ENCODE measurements around the gene OAS3. TPM values are rescaled to one million over a fixed set of nuclear protein-coding genes. Genes with fewer than 3 reads are reported as not detected.

OAS3 gene
- total and polyA plus RNA-seq, 2 donors (not counting 1 experiment from before 2014, with no cell fraction given), result 16.5 to 24.9 TPM

GRCh38 chr12:113002155-113002554, 63.9 kb downstream of the OAS3 start:
- intact Hi-C loops (cut with micrococcal nuclease), result no loop called here
- Mint-ChIP-seq H3K9me3 (ENCODE audit: insufficient read depth) (no peaks in the 10 kb centered on the region), H3K27me3 (no peaks in the 10 kb centered on the region), H3K4me1 (peaks cover 24% of the 10 kb centered on the region), H3K27ac (no peak overlapping the region), H3K4me3 (no peak overlapping the region)
- no CpG with 5 or more reads among the region's 4 CpGs for WGBS (ENCODE audit: insufficient coverage)
- CTCF ChIA-PET, result interaction anchor here (0.6 kb wide), 1 partner anchor 172 kb away, joined by 3 read pairs; no protein-coding TSS in a partner anchor
- Histone ChIP-seq H3K79me2 (ENCODE audit: control insufficient read depth, insufficient read depth, low read length) (peaks cover 19% of the 10 kb centered on the region), H3K4me1 (ENCODE audit: control insufficient read depth in 2 of 2, insufficient read depth in 2 of 2, low read length in 2 of 2) (peaks cover 18 to 20% of the 10 kb centered on the region in 2 donors), H3K27me3 (replicated peaks in 1 of 4; ENCODE audit: control extremely low read depth in 1 of 4, control insufficient read depth in 3 of 4, insufficient read depth in 4 of 4, low read length in 3 of 4) (no peaks in the 10 kb centered on the region), H4K20me1 (ENCODE audit: control insufficient read depth, insufficient read depth, low read length, poor library complexity, severe bottlenecking) (peaks cover 15% of the 10 kb centered on the region), H2AFZ (ENCODE audit: insufficient read depth, low read depth, low read length, poor library complexity, severe bottlenecking) (no peak overlapping the region), H3K9ac (ENCODE audit: low read length) (no peak overlapping the region), H3K27ac (ENCODE audit: low read length in 2 of 2) (no peak overlapping the region), H3K4me2 (replicated peaks; ENCODE audit: low read depth, low read length, poor library complexity, severe bottlenecking) (no peak overlapping the region), H3K36me3 (replicated peaks in 1 of 2; ENCODE audit: control extremely low read depth in 1 of 2, control insufficient read depth in 1 of 2, extremely low read depth in 1 of 2, insufficient read depth in 2 of 2, low read length in 1 of 2) (peaks cover 8 to 85% of the 10 kb centered on the region in 2 experiments), H3K9me3 (ENCODE audit: control extremely low read depth in 1 of 3, control insufficient read depth in 2 of 3, insufficient read depth in 1 of 3, low read length in 2 of 3) (peaks cover 0 to 1% (median 0%) of the 10 kb centered on the region in 3 donors), H3K4me3 (ENCODE audit: control extremely low read depth in 1 of 5, extremely low read depth in 1 of 5, insufficient read depth in 1 of 5, low read depth in 2 of 5, low read length in 4 of 5) (no peak overlapping the region)
- POLR2A ChIA-PET, result no interaction called here
- ATAC-seq (ENCODE audit: low read depth), result no peak
- no peak for DNase-seq
- TF ChIP-seq CTCF (IDR thresholded peaks at IDR 0.05), result no peak

GRCh38 chr12:113002676-113003075, 64.4 kb downstream of the OAS3 start:
- peaks cover 0 to 1% (median 0%) of the 10 kb centered on the region in 3 donors for H3K9me3 ChIP-seq (ENCODE audit: control extremely low read depth in 1 of 3, control insufficient read depth in 2 of 3, insufficient read depth in 1 of 3, low read length in 2 of 3)
- no peak for TF ChIP-seq EZH2 (IDR thresholded peaks at IDR 0.05; ENCODE audit: borderline replicate concordance, insufficient read depth, low read depth, low read length, poor library complexity, severe bottlenecking)
- peaks cover 18 to 20% of the 10 kb centered on the region in 2 donors for H3K4me1 ChIP-seq (ENCODE audit: control insufficient read depth in 2 of 2, insufficient read depth in 2 of 2, low read length in 2 of 2)
- no peak for DNase-seq
- no peak overlapping the region for H2AFZ ChIP-seq (ENCODE audit: insufficient read depth, low read depth, low read length, poor library complexity, severe bottlenecking)
- peaks cover 14% of the 10 kb centered on the region for H3K79me2 ChIP-seq (ENCODE audit: control insufficient read depth, insufficient read depth, low read length)
- no peak overlapping the region for H3K27ac Mint-ChIP-seq
- no peak overlapping the region for H3K4me3 Mint-ChIP-seq
- no peak overlapping the region for H3K4me2 ChIP-seq (replicated peaks; ENCODE audit: low read depth, low read length, poor library complexity, severe bottlenecking)
- ATAC-seq (ENCODE audit: low read depth), result no peak
- no peak overlapping the region for H3K27ac ChIP-seq (ENCODE audit: low read length in 2 of 2)
- H3K36me3 ChIP-seq (replicated peaks in 1 of 2; ENCODE audit: control extremely low read depth in 1 of 2, control insufficient read depth in 1 of 2, extremely low read depth in 1 of 2, insufficient read depth in 2 of 2, low read length in 1 of 2), result peaks cover 14 to 85% of the 10 kb centered on the region in 2 experiments
- H3K27me3 Mint-ChIP-seq, result no peaks in the 10 kb centered on the region
- no peak overlapping the region for H3K4me3 ChIP-seq (ENCODE audit: control extremely low read depth in 1 of 5, extremely low read depth in 1 of 5, insufficient read depth in 1 of 5, low read depth in 2 of 5, low read length in 4 of 5)
- ChIA-PET POLR2A (no interaction called here), CTCF (no interaction called here)
- no peaks in the 10 kb centered on the region for H3K27me3 ChIP-seq (replicated peaks in 1 of 4; ENCODE audit: control extremely low read depth in 1 of 4, control insufficient read depth in 3 of 4, insufficient read depth in 4 of 4, low read length in 3 of 4)
- H3K9me3 Mint-ChIP-seq (ENCODE audit: insufficient read depth), result no peaks in the 10 kb centered on the region
- intact Hi-C loops (cut with micrococcal nuclease), result no loop called here
- no peak overlapping the region for H3K9ac ChIP-seq (ENCODE audit: low read length)
- H4K20me1 ChIP-seq (ENCODE audit: control insufficient read depth, insufficient read depth, low read length, poor library complexity, severe bottlenecking), result peaks cover 15% of the 10 kb centered on the region
- WGBS (ENCODE audit: insufficient coverage), result 92% methylated on average over 3 of the region's 5 CpGs
- H3K4me1 Mint-ChIP-seq, result peaks cover 23% of the 10 kb centered on the region
